Activated CD4-positive, alpha-beta T cell treated with anti-CD3 and anti-CD28 coated beads, Interleukin-2, Interleukin-4, amounts not matched to agents 100 ng/mL and 50 ng/mL, durations not matched to agents 16 hours and 8 hours (primary cell): Measurements from ENCODE around the gene DMD.
A peak's percentile ranks its signal among the peaks of the same experiment; 100 is the strongest.

Source experiments
- DNase-seq: peaks from one replicate; pipeline ENCODE4 v3.0.0-alpha.2; 2020; ENCODE audit warnings: low spot score

DMD gene

DNA sequence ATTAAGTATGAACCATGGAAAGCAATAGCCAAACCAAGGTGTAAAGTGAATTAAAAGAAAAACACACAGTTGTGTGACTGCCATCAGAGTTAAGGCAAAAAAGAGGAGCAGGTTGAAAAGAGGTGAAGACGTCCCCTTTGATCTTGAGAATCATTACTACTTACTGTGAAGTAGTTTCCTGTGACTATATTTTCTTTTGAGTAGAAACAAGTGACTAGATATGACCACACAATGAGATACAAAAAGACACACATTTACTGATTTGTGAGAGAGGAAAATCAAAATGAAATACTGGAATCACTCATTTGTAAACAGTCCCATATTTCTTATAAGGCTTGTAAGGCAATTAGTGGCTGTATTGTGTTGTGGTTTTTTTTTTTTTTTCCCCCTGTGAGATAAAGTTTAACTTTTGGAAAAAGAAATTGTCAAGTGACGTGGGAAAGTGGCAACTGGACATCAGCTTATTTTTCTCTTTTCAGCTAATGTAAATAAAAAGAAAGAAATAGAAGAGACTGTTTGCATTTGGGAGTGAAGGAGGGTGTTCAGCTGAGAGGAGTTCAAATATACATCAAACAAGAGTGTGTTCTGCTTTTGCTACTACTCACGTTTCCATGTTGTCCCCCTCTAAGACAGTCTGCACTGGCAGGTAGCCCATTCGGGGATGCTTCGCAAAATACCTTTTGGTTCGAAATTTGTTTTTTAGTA, 2033.1 kb downstream of the DMD start:
- peak; percentile 30 for DNase-seq

DNA sequence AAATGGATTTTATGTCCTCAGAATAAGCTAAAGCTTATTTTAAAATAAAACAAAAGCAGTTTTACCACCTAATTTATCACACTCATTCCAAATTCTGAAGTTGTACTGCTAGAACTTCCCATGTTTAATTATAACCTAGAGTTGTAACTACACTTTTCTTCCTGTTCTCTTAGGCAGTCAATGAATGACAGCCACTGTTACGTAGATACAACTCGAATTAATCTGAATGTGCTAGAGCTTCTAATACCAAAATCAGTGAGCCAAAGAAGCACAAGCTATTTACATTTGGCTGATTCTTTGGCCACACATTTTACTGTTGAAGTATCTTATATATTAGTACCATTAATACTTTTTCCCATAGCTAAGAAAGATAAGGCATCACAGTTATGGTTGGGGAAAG, 2040.6 kb downstream of the DMD start:
- no peak for DNase-seq

DNA sequence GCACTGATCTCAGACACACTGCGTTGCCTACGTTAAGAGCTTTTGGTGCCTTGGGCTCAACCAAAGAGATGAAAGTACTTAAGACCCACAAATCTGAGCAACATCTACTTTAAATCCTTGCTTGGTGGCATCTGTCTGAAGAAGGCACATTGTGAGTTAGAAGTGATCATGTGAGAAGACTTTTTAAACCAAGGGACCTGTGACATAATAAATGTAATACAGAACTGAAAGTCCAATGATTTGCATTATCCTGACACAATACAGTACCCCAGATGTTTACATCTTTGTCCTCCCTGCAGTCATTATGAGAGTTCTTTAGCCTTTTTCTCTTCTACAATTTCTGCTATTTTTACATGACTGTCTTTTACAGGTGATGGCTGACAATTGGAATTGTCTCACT, 2042.8 kb downstream of the DMD start:
- no peak for DNase-seq

DNA sequence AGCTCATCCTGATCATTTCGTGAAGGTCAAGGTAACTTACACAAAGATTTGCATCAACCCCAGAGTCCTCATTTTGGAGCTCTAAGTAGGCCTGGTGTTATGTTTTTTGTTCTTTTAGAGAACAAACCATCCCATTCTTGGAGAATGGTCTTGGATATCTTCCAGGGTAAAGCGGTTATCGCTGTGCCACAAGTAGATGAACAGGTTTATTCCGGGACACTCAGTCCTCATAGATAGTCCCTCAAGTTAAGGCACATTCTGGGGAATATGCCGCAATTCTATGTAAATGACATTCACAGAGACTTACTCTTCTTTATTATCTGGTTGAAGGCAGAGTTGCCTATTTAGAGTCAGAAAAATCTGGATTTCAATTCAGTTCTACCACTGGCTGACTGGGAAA, 2044.5 kb downstream of the DMD start:
- no peak for DNase-seq

DNA sequence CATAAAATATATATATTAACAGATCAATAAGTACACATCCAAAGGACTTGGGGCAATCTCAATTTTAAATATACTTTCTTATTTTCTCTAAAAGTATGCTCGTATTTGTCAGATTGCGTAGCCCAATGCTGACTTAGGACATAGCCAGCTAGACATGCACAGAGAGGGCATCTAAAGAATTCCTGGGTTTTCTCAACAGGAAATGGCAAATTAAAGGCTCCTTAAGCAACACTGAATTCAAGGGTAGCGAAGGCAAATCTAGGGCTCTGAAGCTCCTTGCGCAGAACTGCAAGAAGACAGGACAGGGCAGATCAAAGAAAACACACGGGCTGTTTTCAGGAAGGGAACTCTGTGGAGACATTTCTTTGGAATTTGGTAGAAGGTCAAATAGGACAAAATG, 2044.9 kb downstream of the DMD start:
- DNase-seq, result no peak

DNA sequence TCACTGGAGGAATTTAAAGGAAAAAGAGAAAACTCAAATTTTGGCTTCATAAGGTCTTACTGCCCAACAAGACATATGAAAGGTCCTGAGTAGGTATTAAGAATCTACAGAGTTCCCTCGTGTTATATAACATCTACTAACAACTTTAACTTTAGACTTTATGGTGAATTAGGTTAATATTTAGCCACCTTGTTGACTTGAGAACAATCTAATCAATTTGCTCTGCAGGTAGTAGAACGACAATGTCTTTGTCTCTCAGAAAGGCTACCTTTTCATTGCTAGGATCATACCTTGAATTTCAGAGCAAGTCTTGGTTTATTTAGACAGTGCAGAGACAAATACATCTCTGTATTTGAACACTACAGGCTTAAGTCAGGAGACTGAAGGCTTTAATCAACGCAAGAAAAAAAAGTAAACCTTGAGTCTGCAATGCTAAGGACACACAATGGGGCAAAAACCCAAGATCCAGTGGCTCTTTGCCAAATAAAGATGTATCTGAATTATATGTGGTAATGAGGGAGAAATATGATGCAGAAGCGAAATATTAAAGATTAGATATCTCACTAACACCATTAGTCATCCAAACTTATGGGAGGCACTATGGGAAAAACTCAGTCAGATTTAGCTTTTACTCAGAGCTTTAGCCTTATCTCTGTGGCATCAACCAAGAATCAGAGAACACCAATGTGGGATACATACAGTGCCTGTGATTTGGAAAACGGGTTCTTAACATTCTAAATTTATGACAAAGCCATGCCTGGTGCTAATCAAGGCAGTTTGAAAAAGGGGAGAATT, 2045.9 kb downstream of the DMD start:
- no peak for DNase-seq

DNA sequence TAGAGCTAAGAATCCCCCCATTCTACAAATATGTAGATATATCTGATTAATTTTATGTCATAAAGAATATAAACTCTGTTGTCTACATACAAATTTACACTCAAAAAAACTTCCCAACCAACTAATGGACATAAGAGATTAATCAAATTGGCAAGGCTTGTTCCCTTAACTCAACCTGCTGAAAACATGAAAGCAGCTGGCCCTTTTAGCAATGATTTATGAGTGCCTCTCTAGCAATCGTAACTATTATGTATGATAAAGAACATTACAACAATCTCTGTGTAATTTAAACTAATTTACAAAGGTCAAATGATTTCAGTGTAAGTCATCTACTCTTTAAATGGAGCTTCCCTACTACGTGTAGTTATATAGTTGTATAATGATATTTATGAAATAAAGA, 2056.4 kb downstream of the DMD start:
- no peak for DNase-seq

DNA sequence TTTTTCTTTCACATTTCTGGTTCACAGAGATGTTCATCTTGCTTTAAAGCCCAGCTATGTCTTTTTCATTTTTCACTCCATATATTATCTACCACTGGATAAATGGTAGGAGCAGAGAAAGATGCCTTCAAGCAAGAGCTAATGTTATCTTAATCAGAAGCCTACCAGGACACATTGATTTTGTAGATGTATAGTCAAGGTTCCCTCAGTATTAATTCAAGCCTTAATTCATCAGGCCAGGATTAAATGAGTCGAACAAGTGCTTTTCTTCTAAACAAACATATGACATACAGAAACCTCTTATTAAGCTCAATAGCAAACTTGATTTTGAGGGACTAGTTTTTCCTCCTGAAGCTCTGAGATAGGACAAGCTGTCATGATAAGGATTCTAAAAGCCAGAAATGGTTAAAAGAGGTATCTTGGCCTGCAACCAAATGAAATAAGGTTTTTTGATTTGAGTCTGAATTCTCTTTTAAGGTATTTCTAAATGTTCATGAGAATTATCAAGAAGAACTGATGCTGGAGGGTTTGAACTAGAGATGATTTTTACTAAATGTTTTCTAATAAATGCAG, 2057.8 kb downstream of the DMD start:
- DNase-seq, result no peak

DNA sequence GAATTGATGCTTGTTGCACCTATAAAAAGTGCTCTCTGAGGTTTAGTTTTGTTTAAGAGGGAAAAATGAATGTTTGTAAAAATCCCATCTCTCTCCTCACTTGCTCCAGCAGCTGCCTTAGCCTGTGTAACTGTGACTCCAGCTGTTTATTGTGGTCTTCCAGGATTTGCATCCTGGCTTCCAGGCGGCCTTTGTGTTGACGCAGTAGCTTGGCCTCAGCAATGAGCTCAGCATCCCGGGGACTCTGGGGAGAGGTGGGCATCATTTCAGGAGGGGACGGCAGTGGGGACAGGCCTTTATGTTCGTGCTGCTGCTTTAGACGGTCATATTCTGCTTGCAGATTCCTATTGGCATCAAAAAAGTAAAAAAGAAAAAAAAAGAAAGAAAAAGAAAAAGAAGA, 2064.2 kb downstream of the DMD start:
- DNase-seq, result no peak

DNA sequence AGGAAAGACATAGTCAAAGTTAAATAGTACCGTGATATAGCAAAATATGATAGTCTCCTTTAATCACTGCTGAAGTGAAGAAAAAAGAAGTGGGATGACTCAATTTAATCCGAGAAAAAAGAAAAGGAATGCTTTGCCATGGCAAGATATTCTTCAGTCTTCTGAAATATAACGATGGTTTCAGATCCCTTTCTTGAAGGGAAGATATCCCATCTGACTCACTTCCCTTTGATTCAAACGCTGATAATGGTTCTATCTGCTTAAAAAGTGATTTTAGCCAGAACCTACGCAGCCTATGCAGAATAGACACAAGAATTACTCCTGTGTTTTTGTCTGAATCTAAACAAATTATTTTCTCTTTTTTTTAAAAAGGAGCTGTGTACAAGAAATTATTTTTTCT, 2071.4 kb downstream of the DMD start:
- DNase-seq, result no peak

DNA sequence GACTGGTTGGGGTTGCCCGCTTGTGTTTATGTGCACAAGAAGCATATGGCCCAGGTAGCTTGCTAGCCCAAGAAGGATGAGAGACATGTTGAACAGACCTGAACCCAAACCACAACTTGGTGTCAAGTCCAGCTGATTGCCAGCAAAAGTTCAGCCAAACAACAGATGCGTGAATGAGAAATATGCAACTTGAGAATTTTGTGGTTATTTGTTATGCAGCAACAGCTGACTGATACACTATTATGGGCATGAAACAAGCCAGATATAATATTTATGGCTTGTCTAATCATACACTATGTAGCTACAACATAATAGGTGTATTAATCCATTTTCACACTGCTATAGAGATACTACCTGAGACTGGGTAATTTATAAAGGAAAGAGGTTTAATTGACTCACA, 2073.2 kb downstream of the DMD start:
- DNase-seq, result no peak

DNA sequence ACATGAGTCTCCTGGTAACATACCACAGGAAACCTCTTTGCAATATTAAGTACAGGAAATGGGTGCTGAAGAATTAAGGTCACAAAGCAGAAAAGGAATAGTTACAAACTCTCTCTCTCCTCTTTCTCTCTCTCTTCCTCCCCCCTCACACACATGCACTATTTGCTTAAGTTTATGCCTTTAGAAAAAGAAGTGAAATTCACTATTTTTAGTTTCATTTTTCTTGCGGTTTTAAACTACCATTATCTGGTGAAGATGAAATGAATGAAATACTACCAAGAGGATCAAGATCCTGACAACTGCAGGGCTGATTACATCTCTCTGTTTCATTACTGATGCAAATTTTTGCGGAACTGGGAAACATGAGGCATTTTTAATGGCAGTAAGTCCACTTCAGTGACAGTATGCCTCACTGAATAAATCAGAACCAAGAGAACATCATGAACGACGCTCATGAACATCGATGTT, 2075.2 kb downstream of the DMD start:
- DNase-seq, result peak; percentile 11

DNA sequence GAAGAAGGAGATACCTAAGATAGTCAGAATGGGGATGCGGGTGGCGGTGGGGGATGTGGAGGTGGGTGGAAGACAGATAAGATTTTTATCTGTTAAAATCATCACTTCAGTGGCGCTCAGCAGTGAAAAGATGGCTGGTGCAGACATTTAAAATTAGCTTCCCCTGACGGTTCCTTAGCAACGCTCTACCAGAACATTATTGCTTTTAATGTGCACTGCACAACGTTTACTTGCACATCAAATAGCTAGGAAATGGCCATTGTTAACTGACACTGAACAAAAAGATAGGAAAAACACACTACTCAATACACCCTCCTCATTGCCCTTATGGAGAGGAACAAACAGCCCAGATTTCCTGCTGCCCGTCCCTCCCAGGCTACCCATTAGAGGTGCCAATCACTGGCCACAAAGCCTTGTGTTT, 2078.5 kb downstream of the DMD start:
- peak; percentile 2 for DNase-seq

DNA sequence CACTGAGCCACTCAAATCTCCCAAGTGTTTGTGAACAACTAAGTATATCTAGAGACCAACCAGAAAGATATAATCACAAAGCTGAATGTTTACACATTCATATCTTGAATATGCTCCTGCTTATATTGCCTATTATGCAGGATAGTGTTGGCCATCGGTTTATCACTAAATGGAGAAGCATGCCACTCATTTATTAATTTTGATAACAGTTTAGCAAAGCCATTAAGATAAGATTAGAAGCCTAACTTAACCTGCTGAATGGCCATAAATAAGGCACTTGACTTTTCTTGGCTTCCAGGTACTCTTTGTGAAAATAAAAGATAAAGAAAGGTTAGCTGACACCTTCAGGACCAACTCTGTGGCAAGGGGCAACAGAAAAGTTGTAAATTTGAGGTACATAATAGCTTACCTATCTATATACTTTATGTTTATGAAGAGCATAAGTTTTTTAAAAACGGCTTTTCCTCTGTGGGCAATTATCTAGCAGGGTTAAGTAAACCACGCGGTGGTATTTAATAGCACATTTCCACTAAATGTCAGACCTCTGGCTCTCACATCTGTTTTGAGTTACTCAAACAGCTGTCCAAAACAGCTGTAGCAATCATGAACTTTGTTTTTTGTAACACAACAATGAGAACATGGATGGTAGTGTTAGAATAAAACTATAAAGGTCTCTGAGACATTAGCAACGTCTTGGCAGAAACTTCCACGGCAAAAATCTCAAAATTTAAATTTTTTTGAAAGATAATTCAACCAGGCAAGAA, 2080.7 kb downstream of the DMD start:
- DNase-seq, result no peak

DNA sequence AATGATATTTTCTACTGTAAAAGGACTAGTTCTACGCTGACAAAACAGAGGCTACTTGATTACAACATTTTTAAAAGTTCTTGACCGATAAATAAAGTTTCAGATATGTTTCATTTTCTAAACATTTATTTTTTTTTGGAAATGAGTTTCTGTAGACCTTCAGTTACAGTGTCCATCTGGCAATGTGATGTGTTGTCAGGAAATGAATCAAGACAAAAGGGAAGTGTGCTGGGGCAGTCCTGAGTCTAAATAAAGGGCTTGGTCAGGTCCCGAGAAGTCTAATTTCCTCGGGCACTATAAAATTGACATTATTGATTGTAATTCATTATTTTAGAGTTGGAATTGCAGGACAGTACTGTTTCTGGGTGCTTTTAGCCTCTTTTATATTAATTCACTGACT, 2082.5 kb downstream of the DMD start:
- no peak for DNase-seq

DNA sequence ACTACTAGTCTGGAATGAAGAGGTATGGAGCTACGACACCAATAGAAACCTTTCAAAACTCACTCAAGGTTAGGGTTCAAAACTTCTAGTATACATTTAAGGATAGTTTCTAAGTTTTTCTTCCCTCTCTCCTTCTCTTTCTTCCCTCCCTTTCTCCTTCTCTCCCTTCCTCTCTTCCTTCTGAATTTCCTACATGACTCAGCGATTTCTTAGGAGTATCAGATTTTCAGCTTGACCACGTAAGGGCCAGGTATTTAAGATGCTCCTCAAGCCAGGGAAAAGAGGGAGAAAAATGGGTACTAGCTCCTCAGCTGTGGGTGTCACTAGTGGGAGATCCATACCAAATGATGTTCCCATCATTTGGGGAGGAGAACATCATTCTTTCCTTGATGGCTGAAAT, 2083.6 kb downstream of the DMD start:
- no peak for DNase-seq

DNA sequence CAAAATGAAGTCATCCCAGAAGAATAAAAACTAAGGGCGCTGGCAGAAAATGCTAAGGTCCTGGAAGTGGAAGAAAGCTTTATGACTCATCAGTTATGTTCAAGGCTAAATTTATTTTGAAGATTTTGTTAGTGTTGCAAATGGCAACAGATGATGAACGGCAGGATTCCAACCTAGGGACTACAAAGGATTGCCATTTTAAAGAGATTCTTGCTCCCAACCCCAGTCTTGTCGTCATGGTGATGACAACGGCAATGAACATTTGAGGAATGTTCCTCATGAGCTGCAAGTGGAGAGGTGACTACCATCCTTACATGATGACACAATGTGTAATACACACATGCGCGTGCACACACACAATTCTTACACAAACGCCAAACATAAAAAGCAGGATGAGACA, 2085.1 kb downstream of the DMD start:
- no peak for DNase-seq

DNA sequence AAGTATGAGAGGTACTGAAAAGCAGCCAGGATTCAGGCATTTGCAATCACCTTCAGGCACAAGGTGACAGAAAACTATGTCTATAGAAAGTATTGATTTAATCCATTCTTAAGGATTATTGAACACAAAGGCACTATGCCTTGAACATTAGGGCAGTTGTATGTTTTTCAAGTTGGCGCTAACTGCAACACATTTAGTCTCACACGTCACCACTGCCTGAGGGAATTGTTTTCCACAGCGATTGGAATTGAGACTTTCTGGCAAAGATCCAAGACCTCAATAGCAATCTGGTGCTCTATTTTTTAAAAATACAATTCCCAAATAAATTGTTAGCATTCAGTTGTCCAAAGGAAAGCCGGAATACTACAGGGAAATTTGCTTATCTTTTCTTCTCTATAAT, 2086.8 kb downstream of the DMD start:
- no peak for DNase-seq

DNA sequence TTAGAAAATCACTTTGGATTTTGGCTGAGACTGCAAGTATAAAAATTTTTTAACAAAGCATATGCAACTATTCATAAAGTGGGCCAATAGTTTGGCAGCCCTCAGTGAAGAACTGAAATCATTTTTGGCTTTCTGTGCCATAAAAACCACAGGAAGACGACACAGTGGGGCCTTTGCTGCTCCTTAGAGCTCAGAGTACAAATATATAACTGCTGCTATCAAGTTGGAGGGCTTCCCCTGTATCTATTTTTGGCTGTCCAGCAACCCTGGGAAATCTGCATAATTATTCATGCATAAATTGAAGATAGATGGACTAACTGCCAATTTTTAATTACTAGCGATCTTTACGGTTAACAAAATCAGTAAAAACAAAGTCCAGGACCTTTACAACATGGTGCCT, 2088.0 kb downstream of the DMD start:
- no peak for DNase-seq

DNA sequence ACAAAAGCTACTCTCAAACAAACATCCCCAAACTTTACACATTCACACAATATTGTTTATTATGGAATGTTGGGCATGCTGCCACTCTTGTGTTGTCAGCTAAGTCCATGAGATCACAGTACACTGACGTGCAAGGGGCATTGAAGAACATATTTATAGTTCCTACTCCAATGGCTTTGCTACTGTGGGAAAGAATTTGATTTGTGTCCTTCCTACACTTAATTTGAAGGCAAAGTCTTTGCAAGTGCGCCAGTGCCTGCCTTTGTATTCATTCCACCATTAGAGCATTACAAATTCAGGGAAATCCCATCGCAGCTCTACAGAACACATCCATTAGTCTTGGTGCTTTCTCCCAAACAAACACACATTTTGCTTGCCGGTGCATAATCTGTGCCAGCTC, 2094.1 kb downstream of the DMD start:
- DNase-seq, result no peak

DNA sequence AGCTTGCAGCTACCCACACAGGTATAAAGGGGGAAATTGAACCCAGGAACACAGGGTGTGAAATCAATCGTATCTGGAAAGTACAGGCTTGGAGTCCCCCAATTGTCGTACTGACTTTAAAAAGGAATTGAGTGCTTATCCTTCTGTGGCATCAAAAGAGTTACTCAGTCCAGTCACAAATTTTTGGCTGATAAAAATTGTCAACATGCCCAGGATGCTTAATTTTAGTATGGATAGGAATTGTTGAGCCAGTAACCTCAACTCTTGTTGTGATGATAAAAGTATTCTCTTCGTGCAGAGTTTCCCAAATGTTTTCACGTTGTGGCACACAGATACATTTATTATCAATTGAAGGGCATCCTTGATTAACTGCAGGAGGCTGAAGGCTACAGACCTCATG, 2096.0 kb downstream of the DMD start:
- DNase-seq, result no peak

DNA sequence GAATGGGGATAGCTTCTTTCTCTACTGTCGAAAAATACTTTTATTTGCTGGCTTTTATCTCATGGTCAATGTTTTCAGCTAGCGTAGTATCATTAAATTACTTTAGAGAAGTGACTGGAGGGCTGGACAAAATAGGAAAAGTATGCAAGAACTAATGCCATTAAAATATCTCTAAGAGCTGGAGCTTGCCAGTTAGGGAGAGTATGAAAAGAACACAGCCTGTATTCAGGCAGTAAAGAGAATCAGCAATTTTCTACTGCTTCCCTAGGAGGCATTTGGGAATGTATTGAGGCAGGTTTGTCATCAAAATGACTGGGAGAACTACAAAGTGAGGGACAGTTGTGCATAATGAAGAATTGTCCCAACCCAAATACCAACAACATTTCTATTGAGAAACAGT, 2096.5 kb downstream of the DMD start:
- DNase-seq, result no peak
